Activated CD8-positive, alpha-beta T cell treated with anti-CD3 and anti-CD28 coated beads, Interleukin-2, amount 10 ng/mL, durations not matched to agents 7 days and 5 days (primary cell): ENCODE measurements around the gene EML1. TPM values are rescaled to one million over a fixed set of nuclear protein-coding genes. Genes with fewer than 3 reads are reported as not detected.
"Not testable (repeated sequence)": the region's sequence is repeated elsewhere in the genome, so short reads cannot be mapped to it uniquely, and the experiment has no call there.

Experiments
- ATAC-seq: fragments of 150-1000 bp; cut with Tn5 transposase; one replicate; pipeline ENCODE4 v1.10.0; 2021; ENCODE audit warnings: moderate library complexity
- CTCF ChIA-PET: fragments of 350-600 bp; sonication (Branson Sonifier 250); formaldehyde crosslinking; loops from one replicate; lab custom pipeline; 2021; ENCODE audit warnings: antibody characterized with exemption; lab: Charles Lee
- POLR2A ChIA-PET: fragments of 350-600 bp; sonication (Branson Sonifier 250); formaldehyde crosslinking; loops from one replicate; lab custom pipeline; 2021; ENCODE audit warnings: antibody characterized with exemption; lab: Charles Lee
- DNase-seq: peaks from one replicate; pipeline ENCODE4 v3.0.0-alpha.2; 2020
- H3K27ac Mint-ChIP-seq: one replicate; pipeline ENCODE4 v1.8.0; 2021; ENCODE audit warnings: mild to moderate bottlenecking, mixed read lengths
- H3K27me3 Mint-ChIP-seq: one replicate; pipeline ENCODE4 v1.8.0; 2021; ENCODE audit warnings: low read depth, mixed read lengths
- H3K36me3 Mint-ChIP-seq: one replicate; pipeline ENCODE4 v1.8.0; 2021; ENCODE audit warnings: low read depth, mixed read lengths
- H3K4me1 Mint-ChIP-seq: one replicate; pipeline ENCODE4 v1.8.0; 2021; ENCODE audit warnings: low read depth, mixed read lengths
- H3K4me3 Mint-ChIP-seq: one replicate; pipeline ENCODE4 v1.8.0; 2021; ENCODE audit warnings: mild to moderate bottlenecking, mixed read lengths
- H3K9me3 Mint-ChIP-seq: one replicate; pipeline ENCODE4 v1.8.0; 2022; ENCODE audit warnings: mixed read lengths; ENCODE audit not compliant: insufficient read depth
- total RNA-seq, 2 experiments: library from RNA; stranded (reverse); gene quantifications; one replicate each; pipeline ENCODE4 v1.2.3, GENCODE V29; 2021

EML1 gene
- total RNA-seq, 2 experiments from 2014 or later, result not detected

GRCh38 chr14:99758872-99759545, 34.2 kb upstream of the EML1 start:
- Mint-ChIP-seq H3K4me3 (no peak overlapping the region), H3K27ac (no peak overlapping the region), H3K9me3 (no peaks in the 10 kb centered on the region), H3K36me3 (no peaks in the 10 kb centered on the region), H3K4me1 (peaks cover 2% of the 10 kb centered on the region), H3K27me3 (peaks cover 6% of the 10 kb centered on the region)
- ATAC-seq (no peak), DNase-seq (no peak)
- POLR2A ChIA-PET, result interaction anchor here (0.6 kb wide), 1 partner anchor 1042 kb away, joined by 3 read pairs; no protein-coding TSS in a partner anchor
- CTCF ChIA-PET, result no interaction called here

- DNase-seq, result no peak
- Mint-ChIP-seq H3K4me1 (peaks cover 2% of the 10 kb centered on the region), H3K4me3 (no peak overlapping the region), H3K9me3 (no peaks in the 10 kb centered on the region), H3K36me3 (no peaks in the 10 kb centered on the region), H3K27ac (no peak overlapping the region), H3K27me3 (peaks cover 3% of the 10 kb centered on the region)
- no peak for ATAC-seq
- POLR2A ChIA-PET, result no interaction called here
- CTCF ChIA-PET, result no interaction called here
Observed at GRCh38 chr14:99759546-99759925, 33.7 kb upstream of the EML1 start.

- no peak overlapping the region for H3K4me3 Mint-ChIP-seq
- peaks cover 2% of the 10 kb centered on the region for H3K4me1 Mint-ChIP-seq
- ChIA-PET CTCF (no interaction called here), POLR2A (no interaction called here)
- no peaks in the 10 kb centered on the region for H3K36me3 Mint-ChIP-seq
- no peak overlapping the region for H3K27ac Mint-ChIP-seq
- ATAC-seq (no peak), DNase-seq (no peak)
- no peaks in the 10 kb centered on the region for H3K27me3 Mint-ChIP-seq
- H3K9me3 Mint-ChIP-seq, result no peaks in the 10 kb centered on the region
Observed at GRCh38 chr14:99760817-99761216, 32.4 kb upstream of the EML1 start.

- POLR2A ChIA-PET, H3K9me3 Mint-ChIP-seq, H3K27me3 Mint-ChIP-seq, H3K27ac Mint-ChIP-seq, H3K4me3 Mint-ChIP-seq, ATAC-seq, H3K36me3 Mint-ChIP-seq, CTCF ChIA-PET, H3K4me1 Mint-ChIP-seq, DNase-seq: not testable (repeated sequence)
Observed at GRCh38 chr14:99762911-99763310, 30.3 kb upstream of the EML1 start.

- no peaks in the 10 kb centered on the region for H3K36me3 Mint-ChIP-seq
- H3K27ac Mint-ChIP-seq, result no peak overlapping the region
- CTCF ChIA-PET, result no interaction called here
- H3K4me3 Mint-ChIP-seq, result no peak overlapping the region
- ATAC-seq (no peak), DNase-seq (no peak)
- POLR2A ChIA-PET, result interaction anchor here (0.6 kb wide), 1 partner anchor 17 kb away, joined by 3 read pairs; no protein-coding TSS in a partner anchor
- no peaks in the 10 kb centered on the region for H3K27me3 Mint-ChIP-seq
- no peaks in the 10 kb centered on the region for H3K9me3 Mint-ChIP-seq
- H3K4me1 Mint-ChIP-seq, result peaks cover 2% of the 10 kb centered on the region
Observed at GRCh38 chr14:99763527-99764221, 29.5 kb upstream of the EML1 start.

- Mint-ChIP-seq H3K4me3 (no peak overlapping the region), H3K36me3 (no peaks in the 10 kb centered on the region), H3K9me3 (no peaks in the 10 kb centered on the region), H3K27ac (no peak overlapping the region), H3K27me3 (no peaks in the 10 kb centered on the region), H3K4me1 (peaks cover 2% of the 10 kb centered on the region)
- POLR2A ChIA-PET, result interaction anchor here (0.6 kb wide), 1 partner anchor 18 kb away, joined by 3 read pairs; no protein-coding TSS in a partner anchor
- CTCF ChIA-PET, result no interaction called here
- no peak for ATAC-seq
- DNase-seq, result no peak
Observed at GRCh38 chr14:99764222-99764706, 28.9 kb upstream of the EML1 start.

GRCh38 chr14:99768381-99768780, 24.8 kb upstream of the EML1 start:
- POLR2A ChIA-PET, result no interaction called here
- Mint-ChIP-seq H3K27ac (no peak overlapping the region), H3K4me3 (no peak overlapping the region), H3K9me3 (no peaks in the 10 kb centered on the region), H3K36me3 (no peaks in the 10 kb centered on the region), H3K27me3 (peaks cover 5% of the 10 kb centered on the region), H3K4me1 (no peaks in the 10 kb centered on the region)
- CTCF ChIA-PET, result no interaction called here
- no peak for DNase-seq
- no peak for ATAC-seq

GRCh38 chr14:99769123-99769522, 24.1 kb upstream of the EML1 start:
- Mint-ChIP-seq H3K4me1 (no peaks in the 10 kb centered on the region), H3K36me3 (no peaks in the 10 kb centered on the region), H3K27ac (no peak overlapping the region), H3K4me3 (no peak overlapping the region), H3K27me3 (peaks cover 5% of the 10 kb centered on the region), H3K9me3 (no peaks in the 10 kb centered on the region)
- ATAC-seq, result no peak
- no peak for DNase-seq
- ChIA-PET POLR2A (no interaction called here), CTCF (no interaction called here)

- no peak for ATAC-seq
- ChIA-PET POLR2A (no interaction called here), CTCF (no interaction called here)
- DNase-seq, result no peak
- Mint-ChIP-seq H3K27ac (no peak overlapping the region), H3K27me3 (peaks cover 5% of the 10 kb centered on the region), H3K36me3 (no peaks in the 10 kb centered on the region), H3K9me3 (no peaks in the 10 kb centered on the region), H3K4me3 (no peak overlapping the region), H3K4me1 (no peaks in the 10 kb centered on the region)
Observed at GRCh38 chr14:99769799-99770198, 23.4 kb upstream of the EML1 start.

GRCh38 chr14:99772371-99773283, 20.6 kb upstream of the EML1 start:
- DNase-seq, result no peak
- no peaks in the 10 kb centered on the region for H3K4me1 Mint-ChIP-seq
- ChIA-PET POLR2A (no interaction called here), CTCF (interaction anchor here (1.4 kb wide), 1 partner anchor 42 kb away, joined by 4 read pairs; no protein-coding TSS in a partner anchor)
- H3K27ac Mint-ChIP-seq, result no peak overlapping the region
- no peaks in the 10 kb centered on the region for H3K9me3 Mint-ChIP-seq
- H3K27me3 Mint-ChIP-seq, result peaks cover 15% of the 10 kb centered on the region
- no peaks in the 10 kb centered on the region for H3K36me3 Mint-ChIP-seq
- H3K4me3 Mint-ChIP-seq, result no peak overlapping the region
- no peak for ATAC-seq

GRCh38 chr14:99773521-99774497, 19.4 kb upstream of the EML1 start:
- no peak for ATAC-seq
- ChIA-PET POLR2A (interaction anchor here (0.5 kb wide), 1 partner anchor 20 kb away, joined by 3 read pairs; no protein-coding TSS in a partner anchor), CTCF (no interaction called here)
- Mint-ChIP-seq H3K4me3 (no peak overlapping the region), H3K27me3 (peaks cover 22% of the 10 kb centered on the region), H3K36me3 (no peaks in the 10 kb centered on the region), H3K4me1 (no peaks in the 10 kb centered on the region), H3K9me3 (no peaks in the 10 kb centered on the region), H3K27ac (no peak overlapping the region)
- DNase-seq, result no peak
